Activated naive CD4-positive, alpha-beta T cell treated with Interleukin-2 at 50 U/mL for 16 hours (primary cell): Measurements from ENCODE around the gene CST5.
"Not testable (repeated sequence)": the region's sequence is repeated elsewhere in the genome, so short reads cannot be mapped to it uniquely, and the experiment has no call there.

Experiments used
- DNase-seq: peaks from one replicate; pipeline ENCODE4 v3.0.0-alpha.2; 2020

Gene CST5

GRCh38 chr20:23879328-23879798 is at the start of gene CST5:
Gene CST5 (minus strand): TSS chr20:23879748. CDS start chr20:23879676, 72 bp downstream.
- DNase-seq = no peak

GRCh38 chr20:23928788-23929187 is 49.2 kb upstream of the CST5 start:
- peak; percentile 29 for DNase-seq

- DNase-seq = no peak
These were observed 48.8 kb upstream of the CST5 start for GRCh38 chr20:23928353-23928752.

GRCh38 chr20:23926944-23927872 is 47.7 kb upstream of the CST5 start:
- DNase-seq = no peak

GRCh38 chr20:23926526-23926880 is 47.0 kb upstream of the CST5 start:
- DNase-seq = no peak

- DNase-seq = no peak
These were observed 46.4 kb upstream of the CST5 start for GRCh38 chr20:23925789-23926525.

- DNase-seq = no peak
These were observed 45.2 kb upstream of the CST5 start for GRCh38 chr20:23924751-23925150.

GRCh38 chr20:23923891-23924435 is 44.4 kb upstream of the CST5 start:
- DNase-seq = no peak

GRCh38 chr20:23923311-23923710 is 43.8 kb upstream of the CST5 start:
- DNase-seq = no peak

GRCh38 chr20:23920408-23921325 is 41.1 kb upstream of the CST5 start:
- no peak for DNase-seq

- DNase-seq = no peak
These were observed 39.3 kb upstream of the CST5 start for GRCh38 chr20:23918896-23919295.

- DNase-seq = no peak
These were observed 38.7 kb upstream of the CST5 start for GRCh38 chr20:23918101-23918862.

- DNase-seq = no peak
These were observed 37.6 kb upstream of the CST5 start for GRCh38 chr20:23917024-23917725.

GRCh38 chr20:23915844-23916243 is 36.3 kb upstream of the CST5 start:
- no peak for DNase-seq

GRCh38 chr20:23914469-23914868 is 34.9 kb upstream of the CST5 start:
- DNase-seq = not testable (repeated sequence)

GRCh38 chr20:23910210-23910609 is 30.7 kb upstream of the CST5 start:
- DNase-seq = no peak

GRCh38 chr20:23909390-23909789 is 29.8 kb upstream of the CST5 start:
- DNase-seq = no peak

GRCh38 chr20:23907579-23907978 is 28.0 kb upstream of the CST5 start:
- DNase-seq = no peak

- DNase-seq = peak; percentile 19
These were observed 22.8 kb upstream of the CST5 start for GRCh38 chr20:23902396-23902795.

GRCh38 chr20:23890867-23891266 is 11.3 kb upstream of the CST5 start:
- DNase-seq = not testable (repeated sequence)

GRCh38 chr20:23889775-23890187 is 10.2 kb upstream of the CST5 start:
- peak; percentile 53 for DNase-seq
